Upper lobe of left lung (tissue), 6 donors: Measurements from ENCODE around the gene GPR62. TPM values are rescaled to one million over a fixed set of nuclear protein-coding genes. Genes with fewer than 3 reads are reported as not detected.
A peak's percentile ranks its signal among the peaks of the same experiment; 100 is the strongest.

Experiments
- ATAC-seq, 2 donors: fragments of 200-7000 bp; cut with Tn5 transposase; one replicate each; pipeline ENCODE4 v1.9.1; 2022; ENCODE audit warnings: mild to moderate bottlenecking in 2 of 2, moderate library complexity in 2 of 2; ENCODE audit not compliant: low FRiP score in 2 of 2
- DNase-seq, 2 donors: peaks; one replicate each; pipeline ENCODE4 v3.0.0-alpha.2; 2019 to 2020
- H3K27ac ChIP-seq, 4 donors: fragments of 200-600 bp; sonication (generic); one replicate each; pipeline ENCODE4 v1.5.1; 2016 to 2019
- H3K27me3 ChIP-seq, 4 donors: fragments of 200-600 bp; sonication (generic); one replicate each; pipeline ENCODE4 v1.5.1; 2017 to 2019
- H3K36me3 ChIP-seq, 4 donors: fragments of 200-600 bp; sonication (generic); one replicate each; pipeline ENCODE4 v1.5.1; 2016 to 2019
- H3K4me1 ChIP-seq, 4 donors: fragments of 200-600 bp; sonication (generic); one replicate each; pipeline ENCODE4 v1.5.1; 2018 to 2019
- H3K4me3 ChIP-seq, 4 donors: fragments of 200-600 bp; sonication (generic); one replicate each; pipeline ENCODE4 v1.5.1; 2017 to 2019; ENCODE audit warnings: mild to moderate bottlenecking in 2 of 4, moderate library complexity in 1 of 4
- H3K9me3 ChIP-seq, 4 donors: fragments of 200-600 bp; sonication (generic); one replicate each; pipeline ENCODE4 v1.5.1; 2018 to 2019
- EP300 ChIP-seq, 4 donors: sonication (generic); formaldehyde crosslinking; IDR thresholded peaks; one replicate each; pipeline ENCODE4 v1.5.1; 2017; ENCODE audit warnings: antibody characterized with exemption in 4 of 4, control low read depth in 2 of 4
- POLR2A ChIP-seq, 4 donors: fragments of 450-650 bp; IDR thresholded peaks; one replicate each; pipeline ENCODE4 v1.5.1; 2016 to 2017; ENCODE audit warnings: antibody characterized with exemption in 4 of 4, mild to moderate bottlenecking in 2 of 4
- POLR2AphosphoS5 ChIP-seq, 2 donors: sonication (generic); formaldehyde crosslinking; IDR thresholded peaks; one replicate each; pipeline ENCODE4 v1.5.1; 2017; ENCODE audit warnings: antibody characterized with exemption in 2 of 2
- WGBS, 2 donors: methylation state at CpG; one replicate each; pipeline ENCODE4 v1.1.5; 2017 to 2018; 5-methylcytosine and 5-hydroxymethylcytosine counted together
- total RNA-seq, 6 donors: library from RNA; depleted of rRNA in 4 of 6; stranded (reverse); fragments of >200 nt in 4 of 6; gene quantifications; one replicate each; pipeline versions ENCODE4 v1.1.0 to v1.2.1, GENCODE V29; 2016 to 2021
- TF ChIP-seq, protein P1 (sequence below), 6 experiments: fragments of 450-650 bp in 4 of 6; fragments of 200-600 bp in 2 of 6; sonication (generic) in 2 of 6; IDR thresholded peaks; one replicate each; pipeline ENCODE4 v1.5.1; 2016 to 2019; ENCODE audit warnings: antibody characterized with exemption in 6 of 6
- donor health status: DM: no; HTN: no; CAD: no; lungs with moderate emphysema.
- donor health status: DM: no; HTN: yes; CAD: no; lungs with severe emphysema.

The GPR62 gene
- total RNA-seq, 6 donors from 2014 or later: not detected

DNA sequence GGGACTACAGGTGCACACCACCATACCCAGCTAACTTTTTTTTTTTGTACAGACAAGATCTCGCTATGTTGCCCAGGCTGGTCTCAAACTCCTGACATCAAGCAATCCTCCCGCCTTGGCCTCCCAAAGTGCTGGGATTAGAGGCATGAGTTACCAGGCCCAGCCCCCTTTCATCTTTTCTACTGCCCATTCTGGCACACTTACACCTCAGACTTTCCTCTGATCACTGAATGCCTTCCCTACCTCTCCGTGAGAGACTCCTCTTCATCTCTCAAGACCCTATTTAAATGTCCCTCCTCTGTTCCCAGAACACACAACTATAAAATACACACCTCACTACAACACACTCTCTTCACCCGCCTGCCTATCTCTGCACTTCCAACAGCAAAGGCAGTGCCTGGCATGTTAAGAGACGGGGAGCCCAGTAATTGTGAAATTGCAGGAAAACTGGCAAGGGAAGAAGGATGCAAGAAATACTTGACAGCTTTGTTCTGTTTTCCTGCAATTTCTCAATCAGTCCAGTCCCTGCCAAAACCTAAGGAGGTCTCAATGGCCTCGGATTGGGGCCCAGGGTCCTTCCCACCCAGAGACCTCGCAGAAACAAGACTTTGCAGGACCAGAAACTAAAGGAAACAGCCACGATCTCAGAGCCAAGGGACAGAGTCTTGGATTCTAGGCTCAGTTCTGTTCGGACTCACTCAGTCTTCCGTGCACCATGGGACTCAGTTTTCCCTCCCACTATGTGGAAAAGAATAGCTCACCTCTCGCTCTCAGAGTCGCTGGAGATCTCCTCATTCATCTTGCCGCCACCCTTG, 14.3 kb upstream of the GPR62 start:
- 35 to 37% methylated on average over 11 to 13 of the region's 13 CpGs for WGBS, 2 donors
- H3K4me3 ChIP-seq: peak overlapping the region; percentile 61 to 91 (median 79)
- H3K27ac ChIP-seq: peak overlapping the region; percentile 41 to 77 (median 74)
- H3K9me3 ChIP-seq: no peaks in the 10 kb centered on the region
- TF ChIP-seq POLR2A (IDR thresholded peaks at IDR 0.05): no peak
- TF ChIP-seq, protein P1, sequence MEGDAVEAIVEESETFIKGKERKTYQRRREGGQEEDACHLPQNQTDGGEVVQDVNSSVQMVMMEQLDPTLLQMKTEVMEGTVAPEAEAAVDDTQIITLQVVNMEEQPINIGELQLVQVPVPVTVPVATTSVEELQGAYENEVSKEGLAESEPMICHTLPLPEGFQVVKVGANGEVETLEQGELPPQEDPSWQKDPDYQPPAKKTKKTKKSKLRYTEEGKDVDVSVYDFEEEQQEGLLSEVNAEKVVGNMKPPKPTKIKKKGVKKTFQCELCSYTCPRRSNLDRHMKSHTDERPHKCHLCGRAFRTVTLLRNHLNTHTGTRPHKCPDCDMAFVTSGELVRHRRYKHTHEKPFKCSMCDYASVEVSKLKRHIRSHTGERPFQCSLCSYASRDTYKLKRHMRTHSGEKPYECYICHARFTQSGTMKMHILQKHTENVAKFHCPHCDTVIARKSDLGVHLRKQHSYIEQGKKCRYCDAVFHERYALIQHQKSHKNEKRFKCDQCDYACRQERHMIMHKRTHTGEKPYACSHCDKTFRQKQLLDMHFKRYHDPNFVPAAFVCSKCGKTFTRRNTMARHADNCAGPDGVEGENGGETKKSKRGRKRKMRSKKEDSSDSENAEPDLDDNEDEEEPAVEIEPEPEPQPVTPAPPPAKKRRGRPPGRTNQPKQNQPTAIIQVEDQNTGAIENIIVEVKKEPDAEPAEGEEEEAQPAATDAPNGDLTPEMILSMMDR (IDR thresholded peaks at IDR 0.05): no peak
- no peak for TF ChIP-seq POLR2AphosphoS5 (IDR thresholded peaks at IDR 0.05)
- TF ChIP-seq EP300 (IDR thresholded peaks at IDR 0.05): no peak
- H3K36me3 ChIP-seq: peaks cover 18 to 42% (median 23%) of the 10 kb centered on the region in 4 donors
- no peak for ATAC-seq
- no peaks in the 10 kb centered on the region for H3K27me3 ChIP-seq
- DNase-seq: peak in 1 of 2 donors; percentile 22
- peaks cover 28 to 36% (median 31%) of the 10 kb centered on the region in 4 donors for H3K4me1 ChIP-seq

DNA sequence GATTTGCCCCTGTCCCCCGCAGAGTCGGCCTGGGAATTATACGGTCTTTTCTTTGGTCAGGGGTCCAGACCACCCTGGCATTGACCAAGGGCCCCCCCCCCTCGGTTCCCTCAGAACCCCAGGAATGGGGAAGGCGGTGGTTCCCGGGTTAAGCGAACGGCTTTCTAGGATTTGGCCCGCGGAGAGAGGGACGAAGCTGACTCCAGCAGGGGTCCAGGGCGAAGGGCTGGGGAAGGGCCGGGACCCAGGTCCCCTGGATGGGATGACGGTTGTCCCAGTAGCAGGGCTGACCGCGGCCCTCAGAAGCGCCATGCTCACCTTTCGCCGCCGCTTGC, 13.8 kb upstream of the GPR62 start:
- ATAC-seq (no peak), DNase-seq (no peak)
- Histone ChIP-seq H3K27me3 (no peaks in the 10 kb centered on the region), H3K4me3 (peak overlapping the region; percentile 61 to 91 (median 79)), H3K9me3 (no peaks in the 10 kb centered on the region), H3K36me3 (peaks cover 12 to 39% (median 18%) of the 10 kb centered on the region in 4 donors), H3K4me1 (peaks cover 28 to 36% (median 31%) of the 10 kb centered on the region in 4 donors), H3K27ac (peak overlapping the region; percentile 41 to 77 (median 74))
- no peak for TF ChIP-seq POLR2AphosphoS5 (IDR thresholded peaks at IDR 0.05)
- TF ChIP-seq POLR2A (IDR thresholded peaks at IDR 0.05): peak in 1 of 4 donors; percentile 43
- WGBS, 2 donors: 0 to 1% methylated on average over 15 to 17 of the region's 20 CpGs

DNA sequence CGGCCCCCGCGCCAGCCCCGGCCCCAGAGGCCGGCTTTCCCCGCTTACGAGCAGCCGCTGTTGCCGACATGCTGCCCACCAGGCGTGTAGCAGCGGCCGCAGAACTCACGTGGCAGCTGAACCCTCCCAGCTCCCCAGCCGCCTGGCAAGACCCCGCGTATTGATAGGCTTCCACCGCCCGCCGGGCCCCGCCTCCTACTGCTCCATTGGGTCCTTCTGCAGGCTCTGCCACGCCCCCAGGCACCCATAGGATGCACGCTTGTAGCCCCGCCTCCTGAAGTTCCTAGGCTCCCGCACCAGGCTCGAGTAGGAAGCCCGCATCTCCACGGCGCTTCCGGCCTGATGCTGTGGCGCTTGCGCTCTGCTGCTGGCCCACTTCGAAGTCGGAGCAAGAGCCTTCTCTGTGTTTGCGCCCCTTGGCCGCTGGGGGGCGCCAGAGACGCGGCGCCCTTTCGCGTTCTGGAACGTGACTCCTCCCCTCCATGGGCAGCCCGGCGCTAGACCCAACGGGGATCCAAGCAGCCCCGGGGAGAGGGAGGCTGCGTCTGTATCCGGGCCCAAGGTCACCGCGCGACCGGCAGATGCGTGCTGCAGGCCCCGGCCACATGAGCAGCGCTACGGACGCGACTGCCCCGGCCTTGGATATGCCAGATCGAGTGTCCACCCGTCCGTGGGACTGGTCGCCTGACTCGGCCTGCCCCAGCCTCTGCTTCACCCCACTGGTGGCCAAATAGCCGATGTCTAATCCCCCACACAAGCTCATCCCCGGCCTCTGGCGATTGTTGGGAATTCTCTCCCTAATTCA, 13.2 kb upstream of the GPR62 start, which contains the start of the genes PARP3 and RRP9:
Gene PARP3, plus strand, starts transcription at position 566 of the 805 bp plus-strand sequence. CDS start 993 bp downstream, outside the sequence.
Gene RRP9, minus strand, starts transcription at position 107 of the 805 bp plus-strand sequence. Its CDS starts 37 bp downstream, at position 70.
- H3K4me1 ChIP-seq: peaks cover 28 to 36% (median 31%) of the 10 kb centered on the region in 4 donors
- H3K27ac ChIP-seq: peak within 1 kb of the TSS; percentile 90 to 94 (median 93)
- no peaks in the 10 kb centered on the region for H3K9me3 ChIP-seq
- DNase-seq (peak; percentile 99 to 100), ATAC-seq (peak; percentile 96 to 97)
- H3K36me3 ChIP-seq: peaks cover 6 to 33% (median 15%) of the 10 kb centered on the region in 4 donors
- no peaks in the 10 kb centered on the region for H3K27me3 ChIP-seq
- WGBS, 2 donors: 1 to 3% methylated on average over 20 to 33 of the region's 67 CpGs
- TF ChIP-seq, protein P1 (IDR thresholded peaks at IDR 0.05): peak; percentile 97 to 100 (median 100)
- TF ChIP-seq POLR2A (IDR thresholded peaks at IDR 0.05) (peak in 3 of 4 donors; percentile 37 to 81 (median 80)), POLR2AphosphoS5 (IDR thresholded peaks at IDR 0.05) (peak; percentile 78 to 87), EP300 (IDR thresholded peaks at IDR 0.05) (no peak)
- peak within 1 kb of the TSS; percentile 61 to 91 (median 79) for H3K4me3 ChIP-seq

DNA sequence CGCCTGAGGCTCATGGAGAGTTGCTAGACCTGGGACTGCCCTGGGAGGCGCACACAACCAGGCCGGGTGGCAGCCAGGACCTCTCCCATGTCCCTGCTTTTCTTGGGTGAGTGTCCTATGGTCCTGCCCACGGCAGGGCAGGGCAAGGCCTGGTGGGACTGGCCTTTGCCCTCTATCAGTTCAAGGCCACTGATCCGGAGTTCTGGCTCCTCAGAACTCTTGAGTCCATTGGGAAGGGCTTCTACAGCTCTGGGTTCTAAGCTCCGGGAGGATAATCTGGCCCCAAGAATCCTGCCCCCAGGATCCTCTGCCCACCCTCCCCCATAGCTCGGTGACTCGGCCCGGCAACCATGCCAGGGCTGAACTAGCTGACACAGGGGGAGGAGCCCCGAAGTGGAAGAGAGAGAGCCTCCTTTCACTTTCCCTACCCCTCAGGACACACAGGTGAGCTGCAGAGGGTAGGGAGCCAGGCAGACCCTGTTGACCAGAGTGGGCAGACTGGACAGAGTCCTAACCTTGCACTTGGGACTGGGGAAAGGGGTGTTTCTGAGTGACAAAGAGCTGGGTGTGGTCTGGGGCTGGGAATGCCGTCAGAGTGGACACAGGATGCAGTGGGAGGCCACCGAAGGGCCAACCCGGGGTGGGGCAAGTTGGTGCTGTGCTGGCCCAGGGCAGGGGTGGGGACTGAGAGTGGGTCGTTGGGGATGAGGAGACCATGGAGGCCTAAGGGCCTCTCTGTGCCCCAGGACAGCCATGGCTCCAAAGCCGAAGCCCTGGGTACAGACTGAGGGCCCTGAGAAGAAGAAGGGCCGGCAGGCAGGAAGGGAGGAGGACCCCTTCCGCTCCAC, 12.4 kb upstream of the GPR62 start:
- H3K27me3 ChIP-seq: no peaks in the 10 kb centered on the region
- 26% methylated on average over 11 to 17 of the region's 17 CpGs for WGBS, 2 donors
- H3K36me3 ChIP-seq: peaks cover 2 to 25% (median 7%) of the 10 kb centered on the region in 4 donors
- H3K4me1 ChIP-seq: peaks cover 28 to 36% (median 31%) of the 10 kb centered on the region in 4 donors
- ATAC-seq: peak; percentile 54 to 73
- no peak for TF ChIP-seq EP300 (IDR thresholded peaks at IDR 0.05)
- peak in 2 of 4 donors; percentile 19 to 39 for TF ChIP-seq POLR2A (IDR thresholded peaks at IDR 0.05)
- peak; percentile 62 to 78 for TF ChIP-seq POLR2AphosphoS5 (IDR thresholded peaks at IDR 0.05)
- no peaks in the 10 kb centered on the region for H3K9me3 ChIP-seq
- peak in 1 of 2 donors; percentile 66 for DNase-seq
- H3K4me3 ChIP-seq: peak overlapping the region; percentile 33 to 91 (median 74)
- H3K27ac ChIP-seq: peak overlapping the region; percentile 90 to 94 (median 93)
